CD4-positive, alpha-beta memory T cell (primary cell): ENCODE measurements around the gene ACSL1. TPM values are rescaled to one million over a fixed set of nuclear protein-coding genes. Genes with fewer than 3 reads are reported as not detected.
A peak's percentile ranks its signal among the peaks of the same experiment; 100 is the strongest.

Experiments used
- CTCF ChIA-PET: fragments of 350-600 bp; sonication (Branson Sonifier 250); formaldehyde crosslinking; loops from one replicate; lab custom pipeline; 2021; ENCODE audit warnings: inconsistent platforms; ENCODE audit not compliant: partially characterized antibody; lab: Charles Lee
- POLR2A ChIA-PET: fragments of 350-600 bp; sonication (Branson Sonifier 250); formaldehyde crosslinking; loops from one replicate; lab custom pipeline; 2021; ENCODE audit not compliant: partially characterized antibody; lab: Charles Lee
- DNase-seq, 5 donors: peaks; one replicate each; pipeline versions ENCODE4 v3.0.0 to v3.0.0-alpha.2; 2020 to 2022; ENCODE audit warnings: mixed read lengths in 1 of 5
- H3K27ac ChIP-seq: one replicate; pipeline ENCODE4 v1.7.0; 2013; ENCODE audit warnings: low read depth, low read length
- H3K27me3 ChIP-seq: 2 replicates; pipeline ENCODE4 v1.7.0; 2013; ENCODE audit warnings: mild to moderate bottlenecking, low read length, moderate library complexity; ENCODE audit not compliant: insufficient read depth
- H3K36me3 ChIP-seq: 2 replicates; pipeline ENCODE4 v1.7.0; 2013; ENCODE audit warnings: mild to moderate bottlenecking, low read length, moderate library complexity; ENCODE audit not compliant: insufficient read depth
- H3K4me1 ChIP-seq: 2 replicates; pipeline ENCODE4 v1.7.0; 2013; ENCODE audit warnings: mild to moderate bottlenecking, low read length, moderate library complexity; ENCODE audit not compliant: insufficient read depth
- H3K4me3 ChIP-seq, 2 donors: one replicate each; pipeline ENCODE4 v1.7.0; 2013; ENCODE audit warnings: low read length in 2 of 2, mild to moderate bottlenecking in 1 of 2
- H3K9me3 ChIP-seq, 2 donors: one replicate each; pipeline ENCODE4 v1.7.0; 2013; ENCODE audit warnings: low read length in 2 of 2, control low read depth in 1 of 2; ENCODE audit not compliant: control insufficient read depth in 1 of 2
- H3K27ac Mint-ChIP-seq, 7 donors: one replicate each; pipeline ENCODE4 v1.8.0; 2020 to 2021; ENCODE audit warnings: mixed read lengths in 7 of 7, mild to moderate bottlenecking in 6 of 7, inconsistent platforms in 3 of 7, moderate library complexity in 3 of 7
- H3K27me3 Mint-ChIP-seq, 2 donors: one replicate each; pipeline ENCODE4 v1.8.0; 2020 to 2021; ENCODE audit warnings: mixed read lengths in 2 of 2
- H3K36me3 Mint-ChIP-seq, 2 donors: one replicate each; pipeline ENCODE4 v1.8.0; 2020 to 2021; ENCODE audit warnings: mixed read lengths in 2 of 2, inconsistent platforms in 1 of 2, mild to moderate bottlenecking in 1 of 2
- H3K4me1 Mint-ChIP-seq, 4 donors: one replicate each; pipeline ENCODE4 v1.8.0; 2020 to 2021; ENCODE audit warnings: mixed read lengths in 4 of 4, mild to moderate bottlenecking in 1 of 4
- H3K4me3 Mint-ChIP-seq, 8 donors: one replicate each; pipeline ENCODE4 v1.8.0; 2020 to 2021; ENCODE audit warnings: mixed read lengths in 8 of 8, mild to moderate bottlenecking in 7 of 8, moderate library complexity in 6 of 8, inconsistent platforms in 3 of 8
- H3K9me3 Mint-ChIP-seq, 8 donors: one replicate each; pipeline ENCODE4 v1.8.0; 2020 to 2021; ENCODE audit warnings: mixed read lengths in 8 of 8, mild to moderate bottlenecking in 5 of 8, inconsistent platforms in 3 of 8, moderate library complexity in 1 of 8
- intact Hi-C: fragments of 100-400 bp; cut with micrococcal nuclease; formaldehyde crosslinking; loops from one replicate; pipeline ENCODE4 v1.15.1; 2023
- polyA plus RNA-seq, 2 donors: library from polyadenylated mRNA; unstranded; fragments of 300-500 nt; fragmentation: Illumina TruSeq; gene quantifications; one replicate each; pipeline ENCODE4 v1.2.3, GENCODE V29; 2021
- total RNA-seq, 2 experiments: library from RNA; stranded (reverse); gene quantifications; one replicate each; pipeline ENCODE4 v1.2.3, GENCODE V29; 2021

ACSL1 gene
- total and polyA plus RNA-seq, 4 experiments from 2014 or later: 4.0 to 12.9 (median 9.2) TPM

GRCh38 chr4:184806229-184806550, 19.6 kb downstream of the ACSL1 start:
- Mint-ChIP-seq H3K9me3 (no peaks in the 10 kb centered on the region), H3K4me1 (peaks cover 4 to 8% (median 5%) of the 10 kb centered on the region in 4 donors), H3K36me3 (peaks cover 0 to 15% of the 10 kb centered on the region in 2 donors), H3K27ac (peak overlapping the region in 1 of 7 donors; percentile 38), H3K4me3 (no peak overlapping the region), H3K27me3 (no peaks in the 10 kb centered on the region)
- intact Hi-C loops: no loop called here
- Histone ChIP-seq H3K27me3 (no peaks in the 10 kb centered on the region), H3K4me3 (no peak overlapping the region), H3K36me3 (no peaks in the 10 kb centered on the region), H3K27ac (no peak overlapping the region), H3K9me3 (no peaks in the 10 kb centered on the region), H3K4me1 (no peaks in the 10 kb centered on the region)
- no peak for DNase-seq
- POLR2A ChIA-PET: no interaction called here
- CTCF ChIA-PET: interaction anchor here (0.6 to 1.0 kb wide), 2 partner anchors 61 to 625 kb away, joined by 3 read pairs; no protein-coding TSS in a partner anchor

GRCh38 chr4:184805462-184806228, 20.1 kb downstream of the ACSL1 start:
- Histone ChIP-seq H3K27me3 (no peaks in the 10 kb centered on the region), H3K9me3 (no peaks in the 10 kb centered on the region), H3K4me3 (no peak overlapping the region), H3K27ac (no peak overlapping the region), H3K36me3 (no peaks in the 10 kb centered on the region), H3K4me1 (no peaks in the 10 kb centered on the region)
- H3K27ac Mint-ChIP-seq: no peak overlapping the region
- H3K4me3 Mint-ChIP-seq: no peak overlapping the region
- no peaks in the 10 kb centered on the region for H3K27me3 Mint-ChIP-seq
- no peak for DNase-seq
- intact Hi-C loops: no loop called here
- CTCF ChIA-PET: interaction anchor here (1.0 kb wide), 1 partner anchor 60 kb away, joined by 3 read pairs; no protein-coding TSS in a partner anchor
- POLR2A ChIA-PET: no interaction called here
- H3K36me3 Mint-ChIP-seq: peaks cover 0 to 15% of the 10 kb centered on the region in 2 donors
- H3K9me3 Mint-ChIP-seq: no peaks in the 10 kb centered on the region
- H3K4me1 Mint-ChIP-seq: peaks cover 4 to 7% (median 5%) of the 10 kb centered on the region in 4 donors

- H3K27me3 Mint-ChIP-seq: no peaks in the 10 kb centered on the region
- no peak for DNase-seq
- no peak overlapping the region for H3K4me3 ChIP-seq
- peak overlapping the region in 2 of 7 donors; percentile 36 to 38 for H3K27ac Mint-ChIP-seq
- no peaks in the 10 kb centered on the region for H3K9me3 Mint-ChIP-seq
- H3K4me3 Mint-ChIP-seq: no peak overlapping the region
- H3K4me1 ChIP-seq: no peaks in the 10 kb centered on the region
- no peaks in the 10 kb centered on the region for H3K9me3 ChIP-seq
- ChIA-PET CTCF (no interaction called here), POLR2A (no interaction called here)
- H3K4me1 Mint-ChIP-seq: peaks cover 0 to 6% (median 3%) of the 10 kb centered on the region in 4 donors
- no peaks in the 10 kb centered on the region for H3K36me3 ChIP-seq
- intact Hi-C loops: no loop called here
- H3K27ac ChIP-seq: no peak overlapping the region
- H3K27me3 ChIP-seq: no peaks in the 10 kb centered on the region
- H3K36me3 Mint-ChIP-seq: peaks cover 4 to 18% of the 10 kb centered on the region in 2 donors
These were observed 21.1 kb downstream of the ACSL1 start for GRCh38 chr4:184804621-184805020.

- H3K27me3 Mint-ChIP-seq: no peaks in the 10 kb centered on the region
- no peak overlapping the region for H3K27ac Mint-ChIP-seq
- Histone ChIP-seq H3K4me1 (no peaks in the 10 kb centered on the region), H3K27me3 (no peaks in the 10 kb centered on the region), H3K4me3 (no peak overlapping the region), H3K27ac (no peak overlapping the region), H3K9me3 (no peaks in the 10 kb centered on the region), H3K36me3 (no peaks in the 10 kb centered on the region)
- no peak for DNase-seq
- ChIA-PET POLR2A (no interaction called here), CTCF (no interaction called here)
- peaks cover 4 to 18% of the 10 kb centered on the region in 2 donors for H3K36me3 Mint-ChIP-seq
- peaks cover 0 to 6% (median 3%) of the 10 kb centered on the region in 4 donors for H3K4me1 Mint-ChIP-seq
- intact Hi-C loops: no loop called here
- no peaks in the 10 kb centered on the region for H3K9me3 Mint-ChIP-seq
- H3K4me3 Mint-ChIP-seq: no peak overlapping the region
These were observed 21.9 kb downstream of the ACSL1 start for GRCh38 chr4:184803874-184804273.

GRCh38 chr4:184803133-184803532, 22.6 kb downstream of the ACSL1 start:
- Mint-ChIP-seq H3K36me3 (peaks cover 4 to 18% of the 10 kb centered on the region in 2 donors), H3K27me3 (no peaks in the 10 kb centered on the region), H3K4me1 (peaks cover 0 to 6% (median 3%) of the 10 kb centered on the region in 4 donors), H3K4me3 (no peak overlapping the region), H3K9me3 (no peaks in the 10 kb centered on the region), H3K27ac (peak overlapping the region in 1 of 7 donors; percentile 12)
- Histone ChIP-seq H3K4me3 (no peak overlapping the region), H3K27ac (no peak overlapping the region), H3K9me3 (no peaks in the 10 kb centered on the region), H3K36me3 (no peaks in the 10 kb centered on the region), H3K27me3 (no peaks in the 10 kb centered on the region), H3K4me1 (no peaks in the 10 kb centered on the region)
- POLR2A ChIA-PET: no interaction called here
- no peak for DNase-seq
- intact Hi-C loops: no loop called here
- CTCF ChIA-PET: no interaction called here

GRCh38 chr4:184802697-184803015, 23.1 kb downstream of the ACSL1 start:
- CTCF ChIA-PET: no interaction called here

GRCh38 chr4:184801781-184802696, 23.7 kb downstream of the ACSL1 start:
- Histone ChIP-seq H3K4me3 (no peak overlapping the region), H3K27ac (no peak overlapping the region), H3K27me3 (no peaks in the 10 kb centered on the region), H3K36me3 (no peaks in the 10 kb centered on the region), H3K9me3 (no peaks in the 10 kb centered on the region), H3K4me1 (no peaks in the 10 kb centered on the region)
- DNase-seq: no peak
- intact Hi-C loops: no loop called here
- ChIA-PET POLR2A (no interaction called here), CTCF (interaction anchor here (0.6 to 1.0 kb wide), 2 partner anchors 57 to 1164 kb away, joined by 3 read pairs; no protein-coding TSS in a partner anchor)
- Mint-ChIP-seq H3K27ac (peak overlapping the region in 1 of 7 donors; percentile 12), H3K4me1 (peaks cover 0 to 5% (median 3%) of the 10 kb centered on the region in 4 donors), H3K36me3 (peaks cover 4 to 18% of the 10 kb centered on the region in 2 donors), H3K4me3 (no peak overlapping the region), H3K27me3 (no peaks in the 10 kb centered on the region), H3K9me3 (no peaks in the 10 kb centered on the region)

More at GRCh38 chr4:184802697-184803015, 23.1 kb downstream of the ACSL1 start:
- H3K4me3 ChIP-seq: no peak overlapping the region
- H3K4me3 Mint-ChIP-seq: no peak overlapping the region
- no peaks in the 10 kb centered on the region for H3K27me3 ChIP-seq
- H3K36me3 ChIP-seq: no peaks in the 10 kb centered on the region
- DNase-seq: no peak
- peaks cover 4 to 18% of the 10 kb centered on the region in 2 donors for H3K36me3 Mint-ChIP-seq
- peaks cover 0 to 5% (median 3%) of the 10 kb centered on the region in 4 donors for H3K4me1 Mint-ChIP-seq
- POLR2A ChIA-PET: no interaction called here
- no peaks in the 10 kb centered on the region for H3K27me3 Mint-ChIP-seq
- no peaks in the 10 kb centered on the region for H3K4me1 ChIP-seq
- no peak overlapping the region for H3K27ac ChIP-seq
- no peaks in the 10 kb centered on the region for H3K9me3 ChIP-seq
- intact Hi-C loops: no loop called here
- H3K27ac Mint-ChIP-seq: no peak overlapping the region
- no peaks in the 10 kb centered on the region for H3K9me3 Mint-ChIP-seq
